Stimulated activated CD4-positive, alpha-beta T cell treated with anti-CD3 and anti-CD28 coated beads, Interleukin-15, amount 100 ng/mL, for 48 hours (primary cell): ENCODE measurements around the gene NTPCR.
"Not testable (repeated sequence)": the region's sequence is repeated elsewhere in the genome, so short reads cannot be mapped to it uniquely, and the experiment has no call there.

ENCODE experiments used
- DNase-seq, 2 donors: peaks; one replicate each; pipeline ENCODE4 v3.0.0-alpha.2; 2020; ENCODE audit warnings: low read depth in 2 of 2

Gene NTPCR

DNA sequence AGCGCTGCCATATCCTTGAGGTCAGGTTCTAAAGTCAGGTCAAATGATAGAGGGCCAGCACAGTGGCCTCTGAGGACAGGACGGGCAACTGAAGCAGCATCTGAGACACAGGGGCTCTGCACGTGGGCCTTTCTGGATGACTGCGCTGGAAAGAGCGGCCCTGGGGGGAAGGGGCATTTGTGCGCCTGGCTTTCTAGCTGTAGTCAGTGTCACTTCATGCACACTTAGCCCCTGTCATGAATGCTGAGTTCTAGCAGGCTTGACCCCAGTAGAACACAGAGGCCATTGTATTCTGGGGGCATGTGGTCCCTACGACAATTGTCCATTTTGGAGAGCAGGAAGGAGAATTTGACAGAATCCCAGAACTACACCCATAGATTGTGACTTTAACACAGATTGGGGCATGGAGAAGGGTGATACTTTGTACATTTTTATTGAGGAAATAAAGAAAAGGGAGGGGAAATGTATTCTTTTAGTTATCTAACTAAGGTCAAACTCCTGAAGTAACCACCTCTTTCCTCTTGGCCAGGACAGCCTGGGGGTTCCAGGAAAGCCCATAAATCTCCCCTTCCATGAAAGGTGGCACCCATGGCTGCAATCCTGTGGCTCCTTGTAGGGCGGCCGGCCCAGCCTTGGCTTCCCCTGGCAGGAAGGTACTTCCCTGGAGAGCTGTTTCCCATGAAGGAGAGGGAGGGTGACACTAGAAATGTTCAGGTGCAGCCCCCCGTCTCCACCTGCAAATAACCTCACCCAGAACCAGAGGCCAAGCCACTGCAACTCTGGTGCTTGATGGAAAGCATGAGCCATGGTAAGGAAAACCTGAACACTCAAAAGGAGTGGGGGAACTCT lies 34.4 kb downstream of the NTPCR start:
- DNase-seq = no peak

DNA sequence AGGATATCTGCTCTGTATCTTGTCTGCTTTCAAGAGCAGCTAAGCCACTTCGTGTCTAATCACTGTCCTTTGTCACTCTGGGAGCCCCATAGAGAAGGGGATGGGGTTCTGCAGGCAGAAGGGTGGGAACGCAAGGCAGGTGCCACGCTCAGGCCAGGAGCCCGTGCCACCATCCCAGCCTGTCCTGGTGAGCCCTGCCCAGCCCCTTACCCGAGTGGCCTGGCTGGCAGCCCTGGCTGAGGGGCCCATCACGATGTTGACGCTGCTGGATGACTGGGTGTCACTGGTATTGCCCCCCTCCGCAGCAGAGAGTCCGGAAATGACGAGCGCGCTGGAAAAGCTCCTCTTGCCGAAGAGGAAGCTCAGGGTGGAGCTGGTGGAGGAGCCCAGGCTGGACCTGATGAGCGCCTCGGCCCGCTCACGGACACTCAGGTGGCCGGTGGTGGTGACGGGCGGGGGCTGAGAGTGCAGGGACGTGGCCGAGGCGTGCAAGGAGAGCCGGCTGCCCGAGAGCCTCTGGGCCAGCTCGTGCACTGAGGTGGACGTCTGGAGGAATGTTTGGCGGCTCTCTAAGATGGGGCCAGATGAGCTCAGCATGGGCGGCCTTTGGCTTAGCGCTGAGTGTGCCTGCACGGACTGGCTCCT lies 35.6 kb downstream of the NTPCR start:
- no peak for DNase-seq

DNA sequence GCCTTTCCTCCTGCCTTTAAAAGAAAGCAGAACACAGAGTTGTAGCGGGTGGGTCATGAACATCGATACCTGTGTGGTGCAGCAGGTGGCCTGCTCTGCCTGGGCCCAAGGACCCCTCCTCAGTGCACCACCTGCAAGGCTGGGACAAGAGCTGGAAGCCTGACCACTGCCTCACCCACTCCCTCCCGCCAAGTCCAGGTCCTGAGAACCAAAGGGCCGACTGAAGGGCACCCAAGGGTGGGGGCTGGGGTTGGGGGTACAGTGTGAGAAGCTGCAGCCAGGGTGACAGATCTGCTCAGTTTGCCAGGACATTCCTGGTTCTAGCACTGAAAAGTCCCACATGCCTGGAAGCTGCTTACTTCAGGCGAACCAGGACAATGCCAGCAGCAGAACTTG lies 36.1 kb downstream of the NTPCR start:
- DNase-seq = no peak

DNA sequence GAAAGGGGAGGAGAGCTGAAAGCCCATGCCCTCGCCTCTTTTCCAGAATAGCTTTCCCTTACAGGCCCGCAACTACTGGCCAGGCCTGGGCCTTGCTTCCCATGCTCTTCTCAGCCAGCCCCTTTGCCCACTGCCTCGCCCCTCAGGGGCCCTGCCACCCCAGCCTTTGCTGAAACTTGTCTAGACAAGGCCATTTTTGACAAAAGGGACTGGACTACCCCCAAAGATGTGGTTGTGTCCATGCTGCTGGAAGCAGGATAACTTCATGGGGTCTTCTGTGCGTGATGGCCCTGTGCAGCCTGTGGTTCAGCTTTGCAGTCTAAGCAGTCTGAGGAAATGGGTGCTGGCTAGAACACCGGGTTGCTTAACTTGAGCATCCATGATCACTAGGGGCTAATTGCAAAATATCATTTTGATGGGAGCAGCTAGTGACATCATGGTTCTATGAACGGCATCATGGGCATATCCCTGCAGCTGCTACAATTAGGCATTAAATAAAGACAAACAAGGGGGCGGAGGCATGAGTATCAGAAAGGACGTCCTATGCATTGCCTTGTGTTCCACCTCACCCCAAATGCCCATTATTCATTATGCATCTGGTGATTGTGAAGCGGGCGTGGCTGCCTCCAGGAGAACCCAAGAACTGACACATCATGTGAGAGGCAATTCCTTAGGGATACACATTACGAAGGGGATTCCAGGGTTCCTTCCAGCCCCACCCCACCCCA lies 36.8 kb downstream of the NTPCR start:
- DNase-seq = no peak

DNA sequence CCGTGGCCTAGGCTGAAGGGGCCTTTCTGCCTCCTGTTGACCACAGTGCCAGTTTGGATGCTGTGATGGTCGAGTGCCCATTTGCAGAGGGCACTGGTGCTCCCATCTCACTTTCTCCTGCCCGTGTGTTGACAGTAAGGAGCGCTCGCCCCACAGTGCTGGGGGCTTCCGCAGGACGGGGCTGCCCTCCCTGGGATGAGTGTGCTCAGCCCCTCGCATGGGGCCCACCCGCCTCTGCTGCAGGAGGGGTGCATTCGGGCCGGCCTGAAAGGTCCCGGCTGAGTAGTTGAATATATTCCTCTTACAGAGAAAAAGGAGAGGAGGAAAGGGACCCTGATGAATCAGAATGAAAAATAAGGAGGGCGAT lies 37.3 kb downstream of the NTPCR start:
- no peak for DNase-seq

DNA sequence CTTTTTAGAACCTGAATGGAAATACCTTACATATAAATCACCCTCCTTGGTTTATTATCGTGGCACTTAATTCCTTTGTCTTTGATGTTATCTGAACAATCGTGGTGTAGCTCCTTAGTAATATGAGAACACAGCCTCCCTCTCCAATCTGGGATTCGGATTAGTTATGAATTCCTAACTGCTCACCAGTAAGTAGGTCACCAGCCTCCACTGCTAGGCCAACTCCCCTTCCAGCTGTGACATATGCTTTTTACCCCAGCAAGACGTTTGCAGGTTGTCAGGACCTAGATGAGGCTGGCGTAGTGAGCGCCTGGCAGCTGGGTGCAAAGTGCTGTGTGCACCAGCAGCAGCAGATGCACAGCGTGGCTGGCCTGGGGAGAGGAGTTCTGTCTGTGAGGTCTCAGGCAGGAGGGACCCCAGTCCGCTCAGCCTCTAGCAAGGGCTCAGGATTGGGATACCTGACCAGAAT lies 38.2 kb downstream of the NTPCR start:
- no peak for DNase-seq

DNA sequence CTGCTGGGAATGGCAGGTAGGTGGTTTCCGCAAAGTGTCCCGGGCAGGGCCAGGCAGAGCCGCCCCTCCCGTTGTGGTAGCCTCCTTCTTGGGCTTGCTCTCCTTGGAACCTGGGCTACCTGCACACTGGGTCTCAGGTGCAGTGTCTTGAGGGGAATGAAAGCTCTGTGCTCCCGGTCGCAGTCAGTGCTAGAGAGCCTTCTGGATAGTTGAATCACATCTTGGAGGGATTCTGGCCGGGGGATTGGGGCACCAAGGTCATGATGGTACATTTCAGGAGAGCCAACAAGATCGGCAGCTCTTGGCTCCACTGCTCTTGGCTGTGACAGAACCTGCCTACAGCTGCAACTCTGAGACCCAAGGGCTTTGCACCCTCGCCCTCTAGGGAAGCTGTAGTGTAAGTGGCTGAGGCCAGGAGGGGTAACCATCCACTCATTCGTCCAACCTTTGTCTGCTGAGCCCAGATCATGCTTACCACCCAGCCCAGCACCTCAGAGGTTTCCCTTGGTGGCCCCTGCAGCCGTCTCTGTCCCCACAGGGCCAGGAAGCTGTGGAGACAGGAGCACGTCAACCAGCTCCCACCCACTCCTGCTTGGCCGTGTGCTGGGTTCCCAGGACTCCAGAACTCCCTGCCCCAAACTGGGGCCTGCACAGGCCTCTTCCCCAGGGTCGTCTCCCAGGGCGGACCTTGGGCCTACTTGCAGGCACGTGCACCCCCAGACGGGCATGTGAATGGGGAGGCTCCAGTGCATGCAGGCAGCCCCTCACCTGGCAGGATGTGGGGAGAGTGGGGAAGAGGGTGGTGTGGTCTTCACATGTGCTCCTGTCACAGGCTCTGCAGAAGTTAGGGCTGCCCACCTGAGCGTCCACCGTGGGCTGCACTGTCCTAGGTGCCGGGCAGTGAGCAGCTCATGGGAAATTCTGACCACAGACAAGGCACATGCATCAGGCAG lies 40.0 kb downstream of the NTPCR start:
- no peak for DNase-seq

DNA sequence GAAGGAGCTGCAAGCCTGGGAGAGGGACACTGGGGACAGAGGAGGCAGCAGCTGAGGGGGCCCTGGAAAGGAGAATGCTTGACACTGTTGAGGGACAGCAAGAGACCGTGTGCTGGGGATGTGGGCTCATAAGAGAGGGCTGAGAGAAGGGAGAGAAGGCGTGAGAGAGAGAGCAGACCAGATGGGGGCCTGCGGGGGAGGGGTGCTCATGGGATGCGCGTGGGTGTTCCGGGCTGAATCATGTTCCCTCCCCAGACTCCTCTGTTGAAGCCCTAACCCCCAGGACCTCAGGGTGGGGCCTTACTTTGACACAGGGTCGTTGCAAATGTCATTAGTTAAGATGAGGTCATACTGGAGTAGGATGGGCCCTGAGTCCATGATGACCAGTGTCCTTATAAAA lies 40.8 kb downstream of the NTPCR start:
- no peak for DNase-seq

DNA sequence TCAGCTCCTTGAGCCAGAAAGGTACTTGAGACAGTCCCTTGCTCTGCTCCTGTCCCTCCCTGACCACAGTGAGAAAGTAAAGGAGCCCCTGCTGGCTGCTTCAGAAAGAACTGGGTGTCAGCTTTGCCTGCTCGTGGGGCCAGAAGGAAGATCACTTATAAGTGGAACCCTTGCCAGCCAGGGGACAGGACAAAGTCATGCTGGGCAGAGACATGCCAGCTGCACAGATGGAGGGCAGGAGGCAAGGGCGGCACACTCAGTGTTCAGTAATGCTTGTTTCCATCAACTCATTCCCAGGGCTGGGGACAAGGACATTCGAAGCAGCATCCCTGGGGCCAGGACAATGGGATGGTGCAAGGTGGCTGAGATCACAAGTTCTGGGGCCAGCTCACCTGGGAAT lies 41.8 kb downstream of the NTPCR start:
- DNase-seq = no peak

DNA sequence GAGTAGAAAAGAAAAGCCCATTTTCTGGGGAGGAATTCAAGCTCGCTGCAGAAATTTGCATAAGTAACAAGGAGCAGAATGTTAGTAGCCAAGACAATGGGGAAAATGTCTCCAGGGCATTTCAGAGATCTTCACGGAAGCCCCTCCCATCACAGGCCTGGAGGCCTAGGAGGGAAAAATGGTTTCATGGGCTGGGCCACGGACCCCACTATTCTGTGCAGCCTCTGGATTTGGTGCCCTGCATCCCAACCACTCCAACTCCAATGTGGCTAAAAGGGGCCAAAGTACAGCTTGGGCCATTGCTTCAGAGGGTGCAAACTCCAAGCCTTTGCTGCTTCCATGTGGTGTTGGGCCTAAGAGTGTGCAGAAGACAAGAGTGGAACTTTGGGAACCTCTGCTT lies 43.1 kb downstream of the NTPCR start:
- no peak for DNase-seq

DNA sequence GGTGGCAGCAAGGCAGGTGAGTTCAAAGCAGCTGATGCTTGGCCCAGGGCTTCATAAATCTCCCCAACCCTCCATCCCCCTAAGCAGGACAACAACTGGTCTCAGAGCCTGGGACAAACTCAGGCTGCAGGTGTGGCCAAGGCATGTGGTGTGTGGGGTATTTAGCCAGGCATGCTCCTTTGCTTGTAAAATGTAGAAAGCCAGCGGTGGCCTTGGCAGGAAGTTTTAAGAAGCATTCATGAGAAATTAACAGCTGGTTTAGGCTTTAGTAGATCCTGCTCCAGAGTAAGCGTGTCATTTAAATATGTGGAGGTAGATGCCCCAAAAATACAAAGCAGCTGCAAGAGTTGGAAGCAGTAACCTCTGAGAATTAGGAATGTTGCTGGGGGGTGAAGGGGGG lies 44.8 kb downstream of the NTPCR start:
- DNase-seq = no peak

DNA sequence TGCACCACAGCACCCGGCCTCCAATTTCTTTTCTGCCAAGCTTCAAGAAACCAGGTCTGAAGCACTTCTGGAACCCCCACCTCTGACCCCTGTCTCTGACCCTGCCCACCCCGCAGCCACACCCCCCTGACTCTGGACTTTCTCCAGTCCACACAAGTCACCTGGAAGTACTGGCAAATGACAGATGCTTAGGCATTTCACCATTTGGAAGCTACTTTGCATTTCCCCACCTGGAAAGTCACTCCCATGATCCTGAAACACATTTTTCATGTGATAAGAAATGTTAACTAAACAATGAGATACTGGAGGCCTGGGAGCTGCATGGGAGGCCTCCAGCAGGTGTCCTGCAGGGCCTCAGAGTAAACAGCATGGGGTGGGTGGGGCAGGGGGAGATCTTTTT lies 45.7 kb downstream of the NTPCR start:
- no peak for DNase-seq

DNA sequence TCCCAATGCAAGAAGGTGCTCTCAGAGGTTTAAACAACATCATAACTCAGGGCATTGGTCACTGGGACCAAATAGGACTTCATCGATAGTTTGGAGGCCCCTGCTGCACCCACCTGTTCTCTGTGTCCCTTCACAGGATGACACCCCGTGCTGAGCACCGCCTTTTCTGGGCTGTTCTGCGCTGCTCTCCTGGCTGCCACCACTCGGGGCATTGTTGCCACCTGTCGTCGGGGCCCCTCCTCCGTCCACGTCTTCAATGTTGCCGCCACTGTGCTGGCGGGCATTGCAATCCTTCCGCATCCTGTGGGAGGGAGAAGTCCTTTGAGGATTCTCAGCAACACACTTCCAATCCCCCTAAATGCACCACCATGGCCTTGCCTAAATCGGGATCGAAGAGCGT lies 47.7 kb downstream of the NTPCR start:
- DNase-seq = no peak

DNA sequence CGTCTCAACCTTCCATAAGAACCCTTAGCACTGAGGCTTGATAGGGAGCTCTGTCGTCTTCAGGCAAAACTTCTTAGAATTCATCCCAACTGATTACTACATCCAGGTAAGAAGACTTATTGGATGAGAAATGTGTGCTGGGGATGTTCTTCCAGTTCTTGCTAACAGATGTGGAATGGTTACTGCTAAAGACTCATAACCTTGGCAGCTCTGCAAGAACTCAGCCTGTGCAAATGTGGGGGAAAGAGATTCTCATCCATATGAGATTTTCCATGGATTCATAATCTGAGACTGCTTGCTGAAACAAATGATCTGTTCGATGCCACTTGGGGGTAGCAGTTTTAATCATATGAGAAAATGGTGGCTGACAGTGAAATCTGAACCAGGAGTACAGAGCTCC lies 48.2 kb downstream of the NTPCR start:
- DNase-seq = no peak

DNA sequence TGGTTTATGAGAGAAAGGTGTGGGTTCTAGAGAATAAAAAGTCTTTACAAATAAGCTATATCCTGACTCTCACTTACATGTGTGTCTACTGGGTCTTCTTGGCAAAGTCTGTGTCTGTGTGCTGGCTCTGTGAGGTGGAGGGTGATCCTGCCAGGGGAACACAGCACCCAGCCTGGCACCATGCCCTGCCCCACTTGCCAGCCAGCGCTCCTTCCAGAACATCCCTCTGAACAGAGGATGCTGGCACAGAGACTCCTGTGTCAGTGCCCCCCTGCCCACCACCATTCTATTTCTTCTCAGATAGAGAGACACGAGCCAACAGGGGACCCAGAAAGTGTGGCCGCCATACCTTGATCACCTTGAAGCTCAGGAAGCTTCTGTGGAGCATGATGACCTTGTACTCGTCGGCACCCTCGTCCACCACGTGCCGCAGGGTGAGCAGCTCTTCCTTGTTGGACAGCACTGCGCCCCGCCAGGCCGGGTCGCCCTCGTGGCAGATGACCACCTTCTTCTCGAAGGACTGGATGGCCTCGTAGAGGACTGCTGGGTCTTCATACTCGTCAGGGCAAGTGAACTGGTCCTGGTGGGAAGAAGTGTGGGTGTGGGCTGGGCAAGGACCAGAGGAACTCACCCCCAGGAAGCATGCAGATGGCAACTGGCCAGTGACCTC lies 49.7 kb downstream of the NTPCR start:
- DNase-seq = no peak

DNA sequence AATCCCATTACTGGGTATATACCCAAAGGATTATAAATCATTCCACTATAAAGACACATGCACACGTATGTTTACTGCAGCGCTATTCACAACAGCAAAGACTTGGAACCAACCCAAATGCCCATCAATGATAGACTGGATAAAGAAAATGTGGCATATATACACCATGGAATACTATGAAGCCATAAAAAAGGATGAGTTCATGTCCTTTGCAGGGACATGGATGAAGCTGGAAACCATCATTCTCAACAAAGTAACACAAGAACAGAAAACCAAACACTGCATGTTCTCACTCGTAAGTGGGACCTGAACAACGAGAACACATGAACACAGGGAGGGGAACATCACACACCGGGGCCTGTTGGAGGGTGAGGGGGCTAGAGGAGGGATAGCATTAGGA lies 53.2 kb downstream of the NTPCR start:
- not testable (repeated sequence) for DNase-seq

DNA sequence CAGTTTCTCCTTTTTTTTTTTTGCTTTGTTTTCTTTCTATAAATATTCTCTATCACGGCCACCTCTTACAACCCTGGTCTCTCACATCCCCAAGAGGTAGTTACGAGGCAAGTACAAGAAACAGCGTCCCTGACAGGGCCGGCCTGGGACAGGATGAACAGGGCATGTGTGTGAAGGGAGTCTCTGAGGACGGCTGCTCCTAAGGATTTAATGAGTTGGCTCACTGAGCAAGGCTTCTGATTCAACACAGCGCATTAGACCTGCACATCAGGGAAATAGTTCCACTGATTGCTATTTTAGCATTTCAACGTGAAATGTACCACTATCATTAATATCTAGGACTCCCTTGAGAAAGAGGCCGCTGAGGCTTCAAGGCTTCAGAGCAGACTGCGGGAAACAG lies 54.0 kb downstream of the NTPCR start:
- DNase-seq = no peak

DNA sequence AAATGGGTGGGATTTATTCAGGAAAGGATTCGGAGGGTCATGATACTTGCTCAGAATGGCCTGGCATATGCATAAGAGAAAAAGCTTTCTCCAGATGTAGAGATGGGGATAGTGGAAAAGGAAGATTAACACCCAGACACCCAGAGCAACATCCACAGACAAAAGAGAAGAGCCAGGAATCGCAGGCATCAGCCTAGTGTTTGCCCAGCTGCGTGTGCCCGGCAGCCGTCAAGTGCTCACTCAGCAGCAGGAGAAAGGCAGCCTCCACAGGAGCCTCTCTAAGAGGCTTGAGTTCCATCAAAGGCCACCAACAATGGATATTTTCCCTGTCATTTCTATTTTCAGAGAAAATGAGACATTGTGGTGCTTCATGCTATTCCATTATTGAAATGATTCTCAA lies 54.7 kb downstream of the NTPCR start:
- no peak for DNase-seq

DNA sequence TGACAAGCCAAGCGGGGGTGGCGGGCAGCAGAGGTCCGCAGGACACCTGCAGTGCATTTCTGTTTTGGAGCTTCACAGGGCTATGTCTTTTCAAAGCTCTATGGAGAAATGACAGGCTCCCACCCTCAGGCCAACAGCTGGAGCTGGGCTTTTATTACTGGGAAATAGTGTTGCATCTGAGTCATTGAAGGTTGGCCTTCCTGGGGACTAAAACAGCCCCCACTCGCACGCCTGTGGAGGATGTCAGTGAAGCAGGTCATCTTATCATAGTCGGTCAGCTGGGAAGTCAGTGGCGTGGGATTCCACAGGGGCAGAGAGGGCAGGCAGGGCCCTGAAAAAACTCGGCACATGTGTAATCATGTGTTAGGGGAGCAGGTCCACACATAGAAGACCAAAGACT lies 55.3 kb downstream of the NTPCR start:
- DNase-seq = no peak

DNA sequence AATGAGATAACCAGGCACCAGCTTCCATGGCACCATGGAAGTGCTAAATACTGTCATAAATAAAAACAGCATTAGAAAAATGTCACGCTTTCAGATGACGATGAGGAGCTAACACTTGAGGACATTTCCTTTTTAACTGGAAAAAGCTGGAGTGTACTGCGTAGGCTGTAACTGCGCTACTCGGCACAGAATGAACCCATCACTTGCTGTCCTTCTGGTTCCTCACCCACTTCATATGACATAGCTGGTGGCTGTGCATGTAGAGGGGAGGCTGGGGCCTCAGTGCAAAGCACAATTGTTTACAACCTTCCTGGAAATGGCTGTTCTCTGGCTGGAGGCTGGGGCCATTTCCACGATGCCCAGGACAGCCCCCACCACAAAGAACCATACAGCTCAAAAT lies 55.7 kb downstream of the NTPCR start:
- DNase-seq = no peak

DNA sequence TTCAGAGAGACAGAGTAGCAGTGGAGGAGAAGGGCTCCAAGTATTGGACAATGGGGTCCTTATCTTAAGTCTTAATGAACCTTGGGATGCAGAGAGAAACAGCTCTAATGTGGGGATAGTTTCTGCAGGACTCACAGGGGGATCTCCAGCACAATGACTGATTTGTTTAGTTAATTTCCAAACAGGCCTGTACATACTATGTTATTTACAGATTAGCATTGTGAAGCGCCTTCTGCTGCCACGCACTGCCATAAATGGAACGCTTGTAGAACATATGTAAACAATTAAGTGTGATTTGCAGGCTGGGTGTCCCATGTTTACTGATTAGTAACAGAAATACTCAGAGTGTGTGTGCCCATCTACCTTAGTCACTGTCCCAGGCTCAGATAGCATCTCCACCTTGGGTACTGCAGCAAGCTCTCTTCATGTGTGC lies 56.1 kb downstream of the NTPCR start:
- no peak for DNase-seq
